GM18520 (cell line): Measurements from ENCODE around the gene KRTAP12-1.

Experiments used
- ATAC-seq: cut with Tn5 transposase; IDR thresholded peaks from one replicate; pipeline ENCODE4 v1.9.1; 2021; ENCODE audit not compliant: unreplicated experiment

The KRTAP12-1 gene, protein sequence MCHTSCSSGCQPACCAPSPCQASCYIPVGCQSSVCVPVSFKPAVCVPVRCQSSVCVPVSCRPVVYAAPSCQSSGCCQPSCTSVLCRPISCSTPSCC

DNA sequence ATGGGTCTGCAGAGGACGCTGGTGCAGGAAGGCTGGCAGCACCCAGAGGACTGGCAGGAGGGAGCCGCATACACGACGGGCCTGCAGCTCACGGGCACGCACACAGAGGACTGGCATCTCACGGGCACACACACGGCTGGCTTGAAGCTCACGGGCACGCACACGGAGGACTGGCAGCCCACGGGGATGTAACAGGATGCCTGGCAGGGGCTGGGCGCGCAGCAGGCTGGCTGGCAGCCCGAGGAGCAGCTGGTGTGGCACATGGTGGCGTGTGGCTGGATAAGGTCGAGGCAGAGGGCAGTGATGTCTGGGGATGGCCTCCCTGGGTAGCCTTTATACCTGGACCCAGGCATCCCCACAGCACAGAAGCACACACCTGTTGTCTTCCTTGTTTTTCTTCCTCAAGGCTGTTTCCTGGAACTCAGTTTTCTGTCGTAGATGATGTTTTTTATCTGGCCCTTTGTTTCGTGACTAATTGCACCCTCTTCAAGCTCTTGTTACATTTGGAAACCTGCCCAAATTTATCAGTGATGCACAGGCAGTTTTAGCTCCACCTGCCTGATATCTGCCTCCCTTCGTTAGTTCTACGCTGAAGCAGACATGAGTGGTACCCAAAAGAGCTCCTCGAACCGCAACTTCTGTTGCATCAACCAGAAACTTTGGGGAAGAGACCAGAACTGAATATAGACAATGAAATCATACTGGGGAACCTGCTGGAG, at the start of gene KRTAP12-1:
TSS of gene KRTAP12-1 (minus strand) at position 303 of the 719 bp plus-strand sequence. CDS start at position 263, 40 bp downstream.
- ATAC-seq: no peak

DNA sequence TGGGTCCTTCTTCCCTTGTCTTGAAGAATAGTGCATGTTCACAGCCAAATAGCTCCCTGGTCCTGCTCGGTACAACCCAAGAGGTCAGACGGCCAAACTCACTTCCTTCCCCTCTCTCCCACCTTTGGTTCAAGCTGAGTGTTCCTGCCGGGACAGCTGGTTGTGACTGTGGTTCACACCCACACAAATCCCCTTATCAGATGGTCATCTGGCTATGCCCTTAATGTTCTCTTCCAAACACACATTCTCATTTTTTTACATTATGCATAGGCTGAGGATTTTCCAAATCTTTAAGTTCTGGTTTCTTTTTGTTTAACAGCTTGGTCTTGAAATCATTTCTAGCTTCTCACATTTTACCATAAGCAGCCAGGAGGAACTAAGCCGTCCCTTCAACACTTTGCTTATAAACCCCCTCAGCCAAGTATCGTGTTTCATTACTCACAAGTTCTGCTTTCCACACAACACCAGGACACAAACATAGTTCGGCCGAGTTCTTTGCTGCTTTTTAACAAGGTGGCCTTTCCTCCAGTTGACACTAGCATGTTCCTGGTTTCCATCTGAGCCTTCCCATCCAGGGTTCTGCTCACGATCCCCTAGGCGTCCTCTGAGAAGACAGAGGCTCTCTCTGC, 49.1 kb upstream of the KRTAP12-1 start:
- ATAC-seq: no peak

DNA sequence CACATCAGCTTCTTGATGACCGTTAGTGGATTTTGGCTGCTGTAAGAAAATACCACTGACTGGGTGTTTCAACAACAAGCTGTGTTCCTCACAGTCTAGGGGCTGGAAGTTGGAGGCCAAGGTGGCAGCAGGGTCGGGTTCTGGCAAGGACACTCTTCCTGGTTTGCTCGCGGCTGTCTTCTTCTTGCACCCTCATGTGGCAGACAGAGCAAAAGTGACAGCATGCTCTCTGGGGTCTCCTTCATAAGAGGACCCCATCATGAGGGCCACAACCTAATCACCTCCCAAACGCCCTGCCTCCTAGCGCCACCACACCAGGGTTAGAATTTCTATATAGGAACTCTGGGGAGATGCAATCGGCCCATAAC, 48.0 kb upstream of the KRTAP12-1 start:
- ATAC-seq: no peak

DNA sequence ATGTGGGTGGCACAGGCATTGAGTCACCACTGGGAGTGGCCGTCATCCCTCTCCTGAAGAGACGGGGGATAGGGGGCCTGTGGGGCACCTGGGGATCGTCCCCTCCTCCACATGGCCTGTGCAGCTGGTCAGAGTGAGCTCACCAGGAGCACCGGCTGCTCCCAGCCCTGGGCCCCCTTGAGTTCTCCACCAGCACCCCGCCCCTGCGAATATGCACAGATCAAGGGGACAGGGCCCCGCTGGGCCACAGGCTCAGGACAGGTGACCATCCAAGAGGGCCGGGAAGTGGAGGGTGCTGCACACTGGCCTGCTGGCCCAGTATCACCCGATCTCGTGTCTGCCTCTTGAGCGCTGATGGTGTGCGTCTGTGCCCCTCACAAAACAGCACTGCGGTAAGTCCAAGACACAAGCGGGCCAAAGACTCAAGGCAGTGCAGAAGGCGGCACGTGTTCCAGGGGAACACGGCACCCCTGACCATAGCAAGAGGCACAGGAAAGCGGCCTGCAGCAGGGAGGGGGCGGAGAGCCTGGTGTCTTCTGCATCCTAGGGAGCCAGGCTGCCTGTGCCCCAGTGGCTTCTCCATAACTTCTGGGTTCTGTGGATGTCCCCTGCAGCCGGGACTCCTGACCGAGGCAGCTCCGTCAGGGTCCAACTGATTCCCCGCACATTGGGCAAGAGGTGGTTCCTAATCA, 47.5 kb upstream of the KRTAP12-1 start:
- ATAC-seq: no peak

DNA sequence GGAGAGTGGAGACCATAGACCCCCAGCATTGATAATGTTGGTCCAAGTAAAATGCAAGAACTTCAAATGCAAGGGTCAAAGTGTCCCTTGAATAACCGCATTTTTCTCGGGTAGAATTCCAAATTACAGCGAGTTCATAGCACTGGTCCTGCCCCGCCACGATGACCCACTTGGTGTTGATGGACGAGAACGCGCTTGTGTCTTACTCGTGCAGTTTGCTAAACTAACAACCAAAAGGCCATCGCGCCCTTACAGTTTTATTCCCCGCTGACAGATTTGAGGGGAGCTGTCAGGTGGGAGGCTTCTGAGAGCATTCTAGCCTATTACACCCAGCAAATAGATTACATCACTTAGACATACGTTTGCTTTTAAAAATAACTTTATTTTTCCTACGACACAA, 46.8 kb upstream of the KRTAP12-1 start:
- no peak for ATAC-seq

DNA sequence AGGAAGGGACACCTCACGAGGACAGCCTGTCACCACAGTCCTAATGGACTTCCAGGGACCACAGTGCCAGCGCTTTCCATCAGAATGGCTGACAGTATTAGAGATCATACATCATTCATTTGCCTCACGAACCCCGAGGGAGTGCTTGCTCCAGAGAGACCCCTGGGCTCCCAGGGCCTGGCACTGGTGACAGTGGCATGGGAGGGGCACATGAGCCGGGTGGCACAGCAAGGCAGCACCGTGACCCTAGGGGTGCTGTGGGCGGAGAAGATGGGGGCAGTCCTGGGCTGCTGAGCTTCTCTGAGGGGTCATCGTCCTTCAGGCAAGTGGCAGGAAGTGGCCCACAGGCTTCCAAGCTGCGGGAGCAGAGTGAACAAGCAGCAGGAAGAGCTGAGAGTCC, 45.8 kb upstream of the KRTAP12-1 start:
- no peak for ATAC-seq

DNA sequence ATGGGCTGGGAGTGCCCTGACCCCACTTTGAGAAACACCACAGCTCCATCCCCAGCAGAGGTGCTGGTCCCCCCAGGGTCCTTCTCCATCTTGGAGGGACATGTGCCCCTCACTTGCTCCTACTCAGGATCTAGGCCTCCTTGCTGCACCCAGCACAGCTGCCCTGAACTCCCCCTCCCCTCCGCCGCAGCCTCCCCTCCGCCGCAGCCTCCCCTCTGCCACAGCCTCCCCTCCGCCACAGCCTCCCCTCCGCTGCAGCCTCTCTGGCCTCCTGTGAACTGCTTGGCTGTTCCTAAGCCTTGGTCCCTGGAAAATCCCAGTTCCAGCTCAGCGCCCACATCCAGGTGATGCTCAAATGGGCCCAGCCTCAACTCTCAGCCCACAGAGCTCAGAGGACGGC, 45.4 kb upstream of the KRTAP12-1 start:
- no peak for ATAC-seq

DNA sequence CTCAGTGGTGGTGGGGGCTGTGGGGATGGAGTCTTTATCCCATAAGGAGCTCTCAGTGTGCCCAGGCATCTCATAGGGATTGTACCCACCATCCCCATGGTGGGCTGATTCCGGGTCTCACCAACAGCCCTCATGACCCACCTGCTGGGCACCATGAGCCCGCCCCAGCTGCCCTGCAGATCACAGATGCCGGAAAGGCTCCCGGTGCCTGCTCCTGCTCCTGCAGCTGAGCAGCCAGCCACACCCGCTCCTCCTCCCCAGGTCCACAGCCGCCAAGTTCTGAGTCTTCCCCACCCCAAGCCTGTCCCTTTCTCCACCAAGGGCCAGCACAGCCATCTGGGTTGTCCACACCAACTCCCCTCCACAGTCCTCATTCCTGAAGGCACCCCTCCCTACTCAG, 44.9 kb upstream of the KRTAP12-1 start:
- no peak for ATAC-seq

DNA sequence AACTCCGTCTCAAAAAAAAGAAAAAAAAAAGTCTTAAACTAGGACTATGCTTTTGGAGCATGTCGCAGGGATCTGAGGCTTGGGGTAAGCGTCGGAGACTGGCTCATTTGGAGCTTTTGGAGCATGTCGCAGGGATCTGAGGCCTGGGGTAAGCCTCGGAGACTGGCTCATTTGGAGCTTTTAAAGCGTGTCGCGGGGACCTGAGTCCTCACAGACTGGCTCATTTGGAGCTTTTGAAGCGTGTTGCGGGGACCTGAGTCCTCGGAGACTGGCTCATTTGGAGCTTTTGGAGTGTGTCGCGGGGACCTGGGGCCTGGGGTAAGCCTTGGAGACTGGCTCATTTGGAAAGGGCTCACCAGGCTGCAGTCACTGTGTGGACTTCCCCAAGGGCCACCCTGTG, 43.0 kb upstream of the KRTAP12-1 start:
- no peak for ATAC-seq

DNA sequence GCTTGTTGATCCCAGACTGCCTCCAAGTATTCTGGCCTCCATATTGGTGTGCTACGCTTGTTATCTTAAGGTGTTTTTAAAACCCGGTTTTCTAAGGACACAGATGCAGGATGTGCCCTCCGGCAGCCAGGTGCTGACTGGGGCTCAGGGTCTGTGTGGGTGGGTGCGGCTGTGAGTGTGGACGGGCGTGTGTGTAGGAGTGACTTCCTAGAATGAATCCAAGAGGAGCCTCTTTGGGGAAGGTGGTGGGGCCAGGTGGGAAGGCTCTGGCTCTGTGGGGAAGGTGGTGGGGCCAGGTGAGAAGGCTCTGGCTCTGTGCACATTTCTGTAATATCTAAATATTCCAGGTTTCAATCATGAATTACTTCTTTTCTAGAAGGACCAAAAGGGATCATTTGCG, 42.2 kb upstream of the KRTAP12-1 start:
- no peak for ATAC-seq

DNA sequence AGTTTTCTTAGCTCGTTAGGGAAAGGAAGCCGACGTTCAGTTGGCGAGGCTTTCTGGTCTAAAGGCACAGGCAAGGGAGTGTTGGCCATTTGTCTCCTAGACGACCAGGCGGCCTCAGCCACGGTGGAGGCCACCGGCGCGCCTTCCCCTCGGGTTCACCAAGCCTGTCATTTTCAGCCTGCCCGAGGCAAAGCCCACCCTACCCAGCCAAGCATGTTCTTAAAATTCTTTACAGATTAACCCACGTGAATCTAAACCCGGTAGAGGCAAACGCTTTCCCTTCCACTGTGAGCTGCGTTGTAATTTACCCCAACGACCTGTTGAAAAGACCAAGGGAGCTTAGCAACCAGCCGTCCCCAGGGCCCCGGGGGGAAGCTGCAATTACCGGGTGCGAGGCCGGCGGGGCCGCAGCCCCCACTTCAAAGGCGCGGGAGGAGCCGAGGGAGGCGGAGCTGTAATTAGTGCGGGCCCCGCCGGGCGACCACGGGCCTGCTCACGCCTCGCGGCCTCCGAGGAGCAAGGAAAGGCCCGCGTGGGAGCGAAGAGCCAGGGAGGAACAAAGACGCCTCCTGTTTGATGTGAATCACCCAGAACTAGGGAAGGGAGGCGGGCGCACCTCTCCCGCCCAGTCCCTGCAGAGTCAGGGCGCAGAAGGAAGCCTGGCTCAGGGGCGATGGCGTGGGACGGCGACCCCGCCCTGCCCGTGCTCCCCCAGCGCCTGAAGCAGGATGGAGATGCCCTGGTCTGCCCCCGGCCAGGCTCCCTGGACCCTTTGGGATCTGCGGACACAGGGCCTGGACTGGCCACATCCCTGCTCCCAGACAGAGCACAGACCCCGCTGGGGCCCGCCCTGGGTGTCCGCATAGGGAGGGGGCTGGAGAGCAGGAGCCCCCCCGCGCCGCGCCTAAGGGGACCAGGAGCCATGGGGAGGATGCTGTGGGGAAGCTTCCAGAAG, 41.5 kb upstream of the KRTAP12-1 start:
- no peak for ATAC-seq

DNA sequence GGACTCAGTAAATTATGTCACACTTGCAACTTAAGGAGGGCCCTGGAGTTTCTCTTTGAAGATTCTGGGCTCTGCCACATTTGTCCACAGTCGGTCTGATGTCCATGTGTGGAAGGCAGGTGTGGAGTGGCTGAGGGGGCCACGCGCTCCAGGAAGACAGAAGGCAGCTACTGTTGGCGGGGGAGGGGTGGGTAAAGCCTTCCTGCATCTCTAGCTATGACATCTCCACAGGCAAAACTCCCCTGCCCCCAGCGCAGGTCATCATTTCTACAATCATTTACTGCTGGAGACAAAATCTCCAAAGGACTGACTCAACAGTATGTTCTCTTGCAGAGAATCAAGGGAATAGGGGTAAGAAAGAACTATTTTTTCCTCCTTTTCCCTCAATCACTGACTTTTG, 40.8 kb upstream of the KRTAP12-1 start:
- ATAC-seq: no peak

DNA sequence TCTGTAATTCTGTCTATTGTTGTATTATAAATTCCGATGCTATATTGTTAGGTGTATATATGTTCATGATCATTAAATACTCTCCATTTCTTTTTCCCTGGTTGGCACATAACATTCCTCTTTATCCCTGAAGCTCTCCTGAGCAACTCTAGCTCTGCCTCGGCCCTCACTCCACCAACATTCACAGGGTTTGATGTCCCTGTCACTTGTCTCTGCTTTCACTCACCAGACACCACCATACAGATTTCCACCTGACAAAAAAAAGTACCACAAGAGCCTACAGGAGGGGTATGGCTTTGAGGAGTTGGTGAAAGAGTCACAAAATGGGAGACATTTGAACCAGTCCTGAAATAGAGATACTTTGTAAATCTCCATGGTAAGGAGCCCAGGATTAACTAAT, 38.2 kb upstream of the KRTAP12-1 start:
- ATAC-seq: no peak

DNA sequence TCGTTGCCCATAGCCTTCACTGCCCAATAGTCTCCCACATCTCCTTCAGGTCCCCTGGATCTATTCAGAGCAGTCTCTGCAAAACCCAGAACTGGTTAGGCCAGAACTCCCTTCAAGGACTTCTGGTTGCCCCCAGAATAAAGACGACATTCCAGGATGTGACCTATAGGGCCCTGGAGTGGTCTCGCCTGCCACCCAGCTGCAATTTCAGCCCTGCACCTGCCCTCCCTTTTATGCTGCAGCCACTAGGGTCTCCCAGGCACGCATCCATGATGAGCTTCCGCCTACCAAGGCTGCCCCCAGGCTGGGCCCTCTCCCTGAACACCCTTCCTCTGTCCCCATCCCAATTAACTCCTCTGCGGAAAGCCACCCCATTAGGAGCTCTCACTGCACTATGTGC, 36.6 kb upstream of the KRTAP12-1 start:
- no peak for ATAC-seq

DNA sequence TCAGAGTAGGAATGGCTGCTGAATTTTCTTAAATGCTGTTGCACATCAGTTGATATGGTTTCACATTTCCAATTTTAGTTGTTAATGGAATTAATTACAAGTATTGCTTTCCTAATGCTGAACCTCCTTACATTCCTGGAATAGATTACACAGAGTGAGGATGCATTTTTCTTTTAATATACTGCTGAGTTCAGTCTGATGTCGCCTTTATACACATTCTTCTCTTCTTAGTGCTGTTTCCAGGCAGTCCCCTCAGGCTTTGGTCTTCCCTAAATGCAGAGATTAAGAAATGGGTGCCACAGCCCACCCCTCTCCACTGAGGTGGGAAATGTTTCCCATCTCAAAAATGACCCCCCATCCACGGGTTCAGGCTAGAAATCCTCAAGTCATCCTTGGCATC, 36.1 kb upstream of the KRTAP12-1 start:
- ATAC-seq: no peak

DNA sequence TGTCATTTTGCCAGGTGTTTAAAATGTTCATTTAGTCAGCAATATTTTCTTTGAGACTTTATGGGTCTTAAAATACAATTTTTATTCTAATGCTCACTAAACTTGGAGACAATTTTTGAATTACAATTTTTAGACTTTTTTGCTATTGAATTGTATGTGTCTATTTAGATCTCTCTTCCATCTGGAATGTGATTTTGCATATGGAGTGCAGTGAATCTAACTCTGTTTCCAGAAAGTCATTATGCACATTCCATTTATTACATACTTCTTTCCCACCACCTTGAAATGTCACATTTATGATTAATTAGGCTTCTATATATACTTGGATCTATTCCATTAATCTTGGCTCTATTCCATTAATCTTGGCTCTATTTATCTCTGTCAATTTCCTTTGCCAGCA, 35.0 kb upstream of the KRTAP12-1 start:
- no peak for ATAC-seq

DNA sequence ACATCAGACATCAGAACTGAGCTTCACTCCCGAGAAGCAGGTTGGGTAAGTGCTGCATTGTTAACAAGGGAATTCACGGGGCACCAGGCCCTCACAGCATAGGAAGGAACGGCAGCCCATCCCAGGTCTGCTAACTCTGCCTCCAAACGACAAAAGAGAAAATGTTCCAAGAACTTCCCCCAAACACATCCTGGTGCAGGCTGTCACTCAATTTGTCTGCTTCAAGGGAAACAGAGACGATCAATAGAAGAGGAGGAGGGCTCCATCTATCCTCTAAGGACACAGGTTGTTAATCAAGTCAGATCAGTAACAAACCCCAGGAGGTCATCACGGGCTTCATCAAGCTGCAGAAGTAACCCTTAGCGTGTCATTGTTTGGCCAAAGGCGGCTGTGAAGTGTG, 32.9 kb upstream of the KRTAP12-1 start:
- no peak for ATAC-seq

DNA sequence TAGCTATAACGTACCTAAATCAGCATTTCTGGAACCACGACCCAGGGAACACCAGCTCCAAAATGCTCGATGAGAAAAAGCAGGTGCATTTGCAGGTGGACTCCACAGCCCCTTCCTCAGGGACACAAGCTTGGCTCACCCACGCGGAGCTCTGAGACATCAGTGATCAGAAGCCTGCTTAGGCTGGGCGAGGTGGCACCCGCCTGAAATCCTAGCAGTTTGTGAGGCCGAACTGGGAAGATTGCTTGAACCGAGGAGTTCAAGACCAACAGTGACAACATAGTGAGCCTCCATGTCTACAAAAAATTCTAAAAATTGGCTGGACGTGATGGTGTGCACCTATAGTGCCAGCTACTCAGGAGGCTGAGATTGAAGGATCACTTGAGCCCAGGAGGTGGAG, 31.9 kb upstream of the KRTAP12-1 start:
- no peak for ATAC-seq

DNA sequence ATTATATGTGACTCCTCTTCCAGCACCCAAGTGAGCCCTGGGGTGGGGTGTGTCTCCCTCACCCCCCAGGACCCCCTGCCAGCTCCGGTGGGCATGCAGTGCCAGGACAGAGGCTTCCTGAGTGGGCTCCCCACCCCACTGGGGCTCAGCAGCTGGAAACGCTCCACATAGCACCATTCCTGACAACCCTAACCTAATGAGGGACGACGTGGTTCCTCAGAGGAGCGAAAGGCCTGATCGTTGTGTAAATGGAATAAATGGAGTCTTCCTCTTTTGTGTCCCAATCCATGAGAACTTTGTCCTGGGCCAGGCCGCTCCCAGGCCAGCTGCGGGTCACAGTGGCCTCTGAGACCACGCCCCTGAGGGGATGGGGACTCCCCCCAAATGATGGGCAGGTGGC, 31.2 kb upstream of the KRTAP12-1 start:
- no peak for ATAC-seq

DNA sequence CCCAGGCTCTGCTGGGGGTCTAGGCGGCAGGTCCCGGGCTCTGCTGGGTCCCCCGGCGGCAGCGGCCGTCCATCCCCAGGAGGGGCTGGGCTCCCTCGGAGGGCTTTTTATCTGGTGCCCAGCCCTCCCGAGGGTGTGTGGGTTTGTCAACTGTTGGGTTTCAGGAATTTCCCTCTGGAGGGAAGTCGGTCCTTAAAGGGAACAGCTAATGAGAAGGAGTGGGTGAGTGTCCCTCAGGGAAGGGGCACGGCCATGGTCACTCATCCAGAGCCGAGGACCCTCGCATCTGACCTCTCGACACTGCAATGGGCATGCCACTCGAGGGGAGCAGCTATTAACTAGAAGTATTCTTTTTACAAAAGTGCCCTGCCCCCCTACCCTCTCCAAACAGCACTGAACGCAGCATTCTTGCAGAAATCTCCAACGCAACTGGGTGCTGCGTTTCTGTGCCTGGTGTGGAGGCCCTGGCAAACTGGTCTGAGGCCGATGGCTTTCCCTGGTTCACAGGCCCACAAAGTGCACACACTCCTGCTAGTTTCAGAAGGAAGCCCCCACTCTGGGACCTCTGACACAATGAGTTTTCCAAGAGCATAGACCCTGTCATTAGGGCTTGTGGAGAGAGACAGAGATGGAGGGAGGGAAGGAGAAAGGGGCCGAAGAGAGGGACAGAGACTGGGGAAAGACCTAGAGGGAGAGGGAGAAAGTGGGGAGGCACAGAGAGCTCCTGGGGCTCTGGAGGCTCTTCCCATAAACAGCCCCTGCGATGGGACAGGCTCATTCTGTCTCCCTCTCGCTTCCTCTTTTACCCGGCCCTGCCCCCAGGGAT, 30.5 kb upstream of the KRTAP12-1 start:
- ATAC-seq: no peak
